HEK293T (cell line): Measurements from ENCODE around the gene RORC.

Experiments
- BHLHE40 ChIP-seq: fragments of 450-650 bp; IDR thresholded peaks from 2 replicates; pipeline ENCODE4 v1.6.1; 2016; ENCODE audit warnings: mild to moderate bottlenecking, moderate library complexity, borderline replicate concordance
- ELF4 ChIP-seq: fragments of 450-650 bp; IDR thresholded peaks from 2 replicates; pipeline ENCODE4 v1.6.1; 2017; ENCODE audit warnings: antibody characterized with exemption
- FOXA1 ChIP-seq: fragments of 450-650 bp; IDR thresholded peaks from 2 replicates; pipeline ENCODE4 v1.6.1; 2016; ENCODE audit warnings: mild to moderate bottlenecking
- FOXK2 ChIP-seq: fragments of 450-650 bp; IDR thresholded peaks from 2 replicates; pipeline ENCODE4 v1.6.1; 2016; ENCODE audit warnings: mild to moderate bottlenecking
- FOXM1 ChIP-seq: fragments of 450-650 bp; IDR thresholded peaks from 2 replicates; pipeline ENCODE4 v1.6.1; 2017; ENCODE audit warnings: mild to moderate bottlenecking, borderline replicate concordance
- HDGF ChIP-seq: fragments of 450-650 bp; IDR thresholded peaks from 2 replicates; pipeline ENCODE4 v1.6.1; 2017; ENCODE audit warnings: antibody characterized with exemption, borderline replicate concordance
- L3MBTL2 ChIP-seq: fragments of 450-650 bp; conservative IDR thresholded peaks from 2 replicates; pipeline ENCODE4 v1.6.1; 2016; ENCODE audit warnings: mild to moderate bottlenecking
- NFRKB ChIP-seq: fragments of 450-650 bp; IDR thresholded peaks from 2 replicates; pipeline ENCODE4 v1.6.1; 2016; ENCODE audit warnings: mild to moderate bottlenecking, moderate library complexity
- SP1 ChIP-seq: fragments of 450-650 bp; IDR thresholded peaks from 2 replicates; pipeline ENCODE4 v1.6.1; 2017
- SUZ12 ChIP-seq: fragments of 450-650 bp; IDR thresholded peaks from 2 replicates; pipeline ENCODE4 v1.6.1; 2016; ENCODE audit warnings: mild to moderate bottlenecking
- ZNF384 ChIP-seq: fragments of 450-650 bp; IDR thresholded peaks from 2 replicates; pipeline ENCODE4 v1.6.1; 2016
- TF ChIP-seq, protein P1 (sequence below): fragments of 450-650 bp; IDR thresholded peaks from 2 replicates; pipeline ENCODE4 v1.6.1; 2016

DNA sequence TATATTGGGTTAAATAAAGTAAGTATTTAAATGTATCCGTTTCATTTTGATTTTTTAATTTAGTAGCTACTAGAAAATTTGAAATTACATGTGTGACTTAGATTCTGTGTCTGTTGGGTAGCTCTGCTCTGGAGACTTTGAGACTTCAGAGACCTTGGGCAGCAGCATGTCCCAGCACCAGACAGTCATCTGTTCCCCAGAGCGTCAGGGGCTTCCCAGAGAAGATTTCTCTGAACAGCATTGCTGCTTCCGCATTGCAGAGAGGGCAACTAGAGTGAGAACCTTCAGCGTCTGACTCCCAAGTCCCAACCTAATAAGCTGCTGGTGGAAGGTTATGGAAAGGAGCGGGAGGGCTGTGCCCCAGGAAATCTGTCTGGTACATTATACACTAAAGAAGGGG is 33.0 kb downstream of the RORC start:
- no peak for TF ChIP-seq L3MBTL2
- no peak for TF ChIP-seq BHLHE40
- no peak for TF ChIP-seq ELF4
- no peak for TF ChIP-seq SP1
- no peak for TF ChIP-seq ZNF384
- no peak for TF ChIP-seq FOXM1
- TF ChIP-seq, protein P1, sequence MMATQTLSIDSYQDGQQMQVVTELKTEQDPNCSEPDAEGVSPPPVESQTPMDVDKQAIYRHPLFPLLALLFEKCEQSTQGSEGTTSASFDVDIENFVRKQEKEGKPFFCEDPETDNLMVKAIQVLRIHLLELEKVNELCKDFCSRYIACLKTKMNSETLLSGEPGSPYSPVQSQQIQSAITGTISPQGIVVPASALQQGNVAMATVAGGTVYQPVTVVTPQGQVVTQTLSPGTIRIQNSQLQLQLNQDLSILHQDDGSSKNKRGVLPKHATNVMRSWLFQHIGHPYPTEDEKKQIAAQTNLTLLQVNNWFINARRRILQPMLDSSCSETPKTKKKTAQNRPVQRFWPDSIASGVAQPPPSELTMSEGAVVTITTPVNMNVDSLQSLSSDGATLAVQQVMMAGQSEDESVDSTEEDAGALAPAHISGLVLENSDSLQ = no peak
- no peak for TF ChIP-seq FOXK2
- no peak for TF ChIP-seq SUZ12
- TF ChIP-seq NFRKB = no peak
- TF ChIP-seq FOXA1 = no peak
- no peak for TF ChIP-seq HDGF
